Bronchial epithelial cell (primary cell): ENCODE data around the gene TMEM131. TPM values are rescaled to one million over a fixed set of nuclear protein-coding genes. Genes with fewer than 3 reads are reported as not detected.

Source experiments
- DNase-seq: peaks from one replicate; pipeline ENCODE4 v3.0.0-alpha.2; 2010; ENCODE audit warnings: low read depth
- FAIRE-seq: peaks from 2 replicates; lab custom pipeline; 2011; peaks lifted over from hg19 to GRCh38; lab: Jason Lieb, UNC
- H3K27me3 ChIP-seq: 2 replicates; pipeline ENCODE4 v1.5.1; 2011; ENCODE audit warnings: low read length; ENCODE audit not compliant: control insufficient read depth, insufficient read depth
- H3K36me3 ChIP-seq: 2 replicates; pipeline ENCODE4 v1.5.1; 2011; ENCODE audit warnings: low read length; ENCODE audit not compliant: control insufficient read depth, insufficient read depth
- H3K4me3 ChIP-seq: 2 replicates; pipeline ENCODE4 v1.5.1; 2011; ENCODE audit warnings: mild to moderate bottlenecking, low read depth, low read length, control low read depth
- total RNA-seq: library from RNA; depleted of rRNA; stranded (reverse); fragments of >200 nt; gene quantifications from 2 replicates; pipeline ENCODE4 v1.2.1, GENCODE V29; 2014
- TF ChIP-seq, protein P1 (sequence below): IDR thresholded peaks from 2 replicates; pipeline ENCODE4 v1.5.1; 2011; ENCODE audit warnings: mild to moderate bottlenecking, moderate library complexity, low read length, control low read depth, inconsistent platforms; ENCODE audit not compliant: insufficient read depth, severe bottlenecking

The TMEM131 gene
- total RNA-seq, 1 donor from 2014 or later: 14.0 TPM

DNA sequence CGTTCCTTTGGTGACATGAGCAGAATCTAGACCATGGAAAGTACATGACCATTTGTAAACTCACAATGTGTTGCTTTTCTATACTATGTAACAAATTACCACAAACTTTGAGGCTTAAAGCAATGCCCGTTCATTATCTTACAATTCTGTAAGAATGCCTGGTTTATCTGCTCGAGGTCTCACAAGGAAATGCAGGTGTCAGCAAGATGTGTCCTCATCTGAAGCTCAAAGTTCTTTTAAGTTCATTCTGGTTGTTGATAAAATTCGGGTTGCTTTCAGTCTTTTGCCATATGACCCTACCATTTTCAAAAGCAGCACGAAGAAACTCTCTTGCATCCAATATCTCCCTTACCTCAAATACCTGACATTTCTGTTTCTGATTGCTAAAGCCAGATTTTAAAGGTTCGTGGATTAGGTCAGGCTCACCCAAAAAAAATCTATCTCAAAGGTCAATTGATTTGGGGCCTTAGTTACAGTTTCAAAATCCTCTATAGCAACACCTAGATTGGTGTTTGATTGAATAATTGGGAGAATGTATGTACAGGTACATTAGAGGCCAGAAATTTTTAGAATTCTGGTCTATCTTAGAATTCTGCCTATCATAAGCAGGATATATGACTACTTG is 125.9 kb downstream of the TMEM131 start:
- H3K4me3 ChIP-seq: no peak overlapping the region
- no peaks in the 10 kb centered on the region for H3K27me3 ChIP-seq
- no peak for DNase-seq
- TF ChIP-seq, protein P1, sequence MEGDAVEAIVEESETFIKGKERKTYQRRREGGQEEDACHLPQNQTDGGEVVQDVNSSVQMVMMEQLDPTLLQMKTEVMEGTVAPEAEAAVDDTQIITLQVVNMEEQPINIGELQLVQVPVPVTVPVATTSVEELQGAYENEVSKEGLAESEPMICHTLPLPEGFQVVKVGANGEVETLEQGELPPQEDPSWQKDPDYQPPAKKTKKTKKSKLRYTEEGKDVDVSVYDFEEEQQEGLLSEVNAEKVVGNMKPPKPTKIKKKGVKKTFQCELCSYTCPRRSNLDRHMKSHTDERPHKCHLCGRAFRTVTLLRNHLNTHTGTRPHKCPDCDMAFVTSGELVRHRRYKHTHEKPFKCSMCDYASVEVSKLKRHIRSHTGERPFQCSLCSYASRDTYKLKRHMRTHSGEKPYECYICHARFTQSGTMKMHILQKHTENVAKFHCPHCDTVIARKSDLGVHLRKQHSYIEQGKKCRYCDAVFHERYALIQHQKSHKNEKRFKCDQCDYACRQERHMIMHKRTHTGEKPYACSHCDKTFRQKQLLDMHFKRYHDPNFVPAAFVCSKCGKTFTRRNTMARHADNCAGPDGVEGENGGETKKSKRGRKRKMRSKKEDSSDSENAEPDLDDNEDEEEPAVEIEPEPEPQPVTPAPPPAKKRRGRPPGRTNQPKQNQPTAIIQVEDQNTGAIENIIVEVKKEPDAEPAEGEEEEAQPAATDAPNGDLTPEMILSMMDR: no peak
- no peaks in the 10 kb centered on the region for H3K36me3 ChIP-seq
- FAIRE-seq: no peak

DNA sequence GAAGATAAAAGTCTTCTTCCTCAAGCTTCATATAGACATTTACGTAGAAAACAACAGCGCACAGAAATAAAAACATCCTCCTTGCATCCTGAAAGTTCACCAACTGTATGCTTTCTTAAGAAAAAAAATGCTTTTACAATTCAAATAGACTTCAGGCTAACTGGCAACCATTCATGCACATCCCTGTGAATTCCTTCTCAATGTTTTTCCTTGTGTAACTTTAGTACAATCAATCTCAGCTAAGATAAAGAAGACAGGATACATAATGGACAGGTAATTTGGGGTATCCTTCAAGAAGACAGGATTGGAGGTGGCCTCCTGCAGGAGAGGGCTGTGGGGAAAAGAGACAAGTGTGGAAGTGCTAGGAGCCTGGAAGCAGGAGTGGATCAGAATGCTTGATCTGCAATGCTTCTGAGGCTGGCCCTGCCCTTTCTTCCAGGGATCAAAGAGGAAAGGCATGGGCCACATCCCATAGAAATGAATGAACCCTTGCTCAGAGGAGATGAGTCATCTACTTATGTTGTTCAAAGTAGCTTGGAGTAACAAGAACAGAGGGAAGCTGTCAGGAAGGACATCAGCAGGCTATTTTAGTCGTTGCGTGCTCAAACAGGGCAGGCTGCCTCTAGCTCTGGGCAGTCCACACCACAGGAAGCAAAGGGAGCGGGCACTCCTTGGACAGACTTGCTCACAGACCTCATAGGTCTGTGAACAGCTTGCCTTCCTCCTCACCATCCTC is 126.6 kb downstream of the TMEM131 start:
- Histone ChIP-seq H3K4me3 (no peak overlapping the region), H3K36me3 (no peaks in the 10 kb centered on the region), H3K27me3 (no peaks in the 10 kb centered on the region)
- FAIRE-seq: no peak
- DNase-seq: peak; percentile 95
- TF ChIP-seq, protein P1: no peak

DNA sequence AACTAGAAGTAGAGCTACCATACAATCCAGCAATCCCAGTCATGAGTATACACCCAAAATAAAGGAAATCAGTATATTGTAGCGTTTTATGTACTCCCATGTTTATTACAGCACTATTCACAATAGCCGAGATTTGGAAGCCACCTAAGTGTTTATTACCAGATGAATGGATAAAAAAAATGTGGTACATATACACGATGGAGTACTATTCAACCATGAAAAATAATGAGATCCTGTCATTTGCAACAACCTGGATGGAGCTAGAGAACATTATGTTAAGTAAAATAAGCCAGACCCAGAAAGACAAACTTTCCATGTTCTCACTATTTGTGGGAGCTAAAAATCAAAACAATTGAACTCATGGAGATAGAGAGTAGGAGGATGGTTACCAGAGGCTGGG is 131.9 kb downstream of the TMEM131 start:
- Histone ChIP-seq H3K27me3 (no peaks in the 10 kb centered on the region), H3K4me3 (no peak overlapping the region), H3K36me3 (peaks cover 3% of the 10 kb centered on the region)
- TF ChIP-seq, protein P1: no peak
- DNase-seq: no peak
- no peak for FAIRE-seq

DNA sequence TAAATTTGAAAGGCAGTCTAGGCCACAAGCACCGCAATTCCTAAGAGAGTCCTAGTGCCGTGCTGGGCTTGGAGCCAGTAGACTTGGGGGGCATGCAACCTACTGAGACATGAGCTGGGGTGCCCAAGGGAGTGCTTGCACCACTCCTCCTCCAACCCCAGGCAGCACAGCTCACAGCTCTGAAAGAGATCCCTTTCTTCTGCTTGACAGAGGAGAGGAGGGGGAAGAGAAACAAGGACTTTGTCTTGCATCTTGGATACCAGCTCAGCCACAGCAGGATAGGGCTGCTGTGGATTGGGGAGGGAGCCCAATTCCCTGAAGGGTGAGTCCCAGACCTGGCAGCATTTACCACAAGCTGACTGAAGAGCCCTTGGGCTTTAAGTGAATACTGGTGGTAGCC is 134.6 kb downstream of the TMEM131 start:
- DNase-seq (no peak), FAIRE-seq (no peak)
- Histone ChIP-seq H3K27me3 (no peaks in the 10 kb centered on the region), H3K36me3 (peaks cover 4% of the 10 kb centered on the region), H3K4me3 (no peak overlapping the region)
- TF ChIP-seq, protein P1: no peak

DNA sequence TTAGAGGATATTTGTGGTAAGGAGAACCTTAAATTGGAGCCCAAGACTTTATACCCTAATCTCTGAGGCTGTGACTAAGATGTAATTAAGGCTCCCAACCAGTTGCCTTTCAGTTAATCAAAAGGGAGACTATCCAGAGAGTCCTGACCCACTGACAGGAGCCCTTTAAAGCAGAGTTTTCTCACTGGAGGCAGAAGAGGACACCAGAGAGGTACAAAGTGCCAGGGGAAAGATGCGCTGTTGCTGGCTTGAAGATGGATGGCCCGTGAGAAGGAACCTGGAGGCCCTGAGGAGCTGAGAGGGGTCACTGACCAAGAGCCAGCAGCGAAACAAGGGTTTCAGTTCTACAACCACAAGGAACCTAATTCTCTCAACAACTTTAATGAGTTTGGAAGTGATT is 137.3 kb downstream of the TMEM131 start:
- DNase-seq (no peak), FAIRE-seq (no peak)
- no peak overlapping the region for H3K4me3 ChIP-seq
- TF ChIP-seq, protein P1: no peak
- peaks cover 4% of the 10 kb centered on the region for H3K36me3 ChIP-seq
- no peaks in the 10 kb centered on the region for H3K27me3 ChIP-seq
